Mesenteric fat pad (tissue), 1 donor: Measurements from ENCODE around the gene EIF3B. TPM values are rescaled to one million over a fixed set of nuclear protein-coding genes. Genes with fewer than 3 reads are reported as not detected.
"Not testable (repeated sequence)": the region's sequence is repeated elsewhere in the genome, so short reads cannot be mapped to it uniquely, and the experiment has no call there.

Experiments used
- DNase-seq: peaks from one replicate; pipeline ENCODE4 v3.0.0-alpha.2; 2020; ENCODE audit warnings: low spot score
- total RNA-seq: library from RNA; stranded (reverse); fragmentation: NEBNext Ultra II Directional; extraction: Animal tissue kit (Norgen Biotek cat#: 25700); gene quantifications from one replicate; pipeline ENCODE4 v1.2.1, GENCODE V29; 2021
- donor health status: DM: yes; HTN: yes; CAD: no.

Gene EIF3B
- total RNA-seq, 1 donor from 2014 or later: 150 TPM

DNA sequence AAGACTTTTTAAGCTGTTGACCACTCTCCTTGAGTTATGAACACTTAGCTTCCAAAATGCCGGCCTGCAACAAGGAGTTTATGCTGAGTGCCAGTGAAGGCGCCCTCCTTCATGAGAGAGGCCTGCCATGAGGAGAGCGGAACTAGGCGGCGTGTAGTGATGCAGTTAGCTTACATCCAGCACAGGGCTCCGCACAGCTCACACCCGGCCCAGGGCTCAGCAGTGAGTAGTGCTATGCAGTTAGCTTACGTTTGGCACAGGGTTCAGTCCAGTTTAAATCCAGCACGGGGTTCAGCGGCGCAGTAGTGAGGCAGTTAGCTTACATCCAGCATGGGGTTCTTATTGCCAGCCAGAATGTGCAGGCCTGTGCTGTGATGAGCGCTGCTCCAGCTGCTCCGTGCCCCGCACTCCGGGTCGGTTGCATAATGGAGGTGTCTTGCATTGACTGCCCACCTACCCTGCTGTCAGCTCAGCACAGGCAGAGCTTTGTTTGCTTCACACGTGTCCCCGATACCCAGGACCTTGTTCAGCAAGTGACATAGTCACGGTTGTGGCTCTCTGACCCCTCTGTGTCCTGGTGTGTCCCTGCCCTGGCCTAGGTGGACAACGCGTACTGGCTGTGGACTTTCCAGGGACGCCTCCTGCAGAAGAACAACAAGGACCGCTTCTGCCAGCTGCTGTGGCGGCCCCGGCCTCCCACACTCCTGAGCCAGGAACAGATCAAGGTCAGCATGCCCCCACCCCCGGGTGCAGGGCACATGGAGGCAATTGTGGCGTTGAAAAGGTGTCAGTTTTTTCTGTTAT is 21.9 kb downstream of the EIF3B start:
- DNase-seq: no peak

DNA sequence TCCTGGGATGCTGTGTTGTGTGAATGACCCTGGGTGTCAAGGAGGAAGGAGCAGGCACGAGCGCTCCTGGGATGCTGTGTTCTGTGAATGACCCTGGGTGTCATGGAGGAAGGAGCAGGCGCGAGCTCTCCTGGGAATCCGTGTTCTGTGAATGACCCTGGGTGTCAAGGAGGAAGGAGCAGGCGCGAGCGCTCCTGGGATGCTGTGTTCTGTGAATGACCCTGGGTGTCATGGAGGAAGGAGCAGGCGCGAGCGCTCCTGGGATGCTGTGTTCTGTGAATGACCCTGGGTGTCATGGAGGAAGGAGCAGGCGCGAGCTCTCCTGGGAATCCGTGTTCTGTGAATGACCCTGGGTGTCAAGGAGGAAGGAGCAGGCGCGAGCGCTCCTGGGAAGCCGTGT is 22.9 kb downstream of the EIF3B start:
- not testable (repeated sequence) for DNase-seq

DNA sequence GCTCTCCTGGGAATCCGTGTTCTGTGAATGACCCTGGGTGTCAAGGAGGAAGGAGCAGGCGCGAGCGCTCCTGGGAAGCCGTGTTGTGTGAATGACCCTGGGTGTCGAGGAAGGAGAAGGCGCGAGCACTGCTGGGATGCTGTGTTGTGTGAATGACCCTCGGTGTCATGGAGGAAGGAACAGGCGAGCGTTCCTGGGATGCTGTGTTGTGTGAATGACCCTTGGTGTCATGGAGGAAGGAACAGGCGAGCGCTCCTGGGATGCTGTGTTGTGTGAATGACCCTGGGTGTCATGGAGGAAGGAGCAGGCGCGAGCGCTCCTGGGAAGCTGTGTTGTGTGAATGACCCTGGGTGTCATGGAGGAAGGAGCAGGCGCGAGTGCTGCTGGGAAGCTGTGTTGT is 23.5 kb downstream of the EIF3B start:
- not testable (repeated sequence) for DNase-seq

DNA sequence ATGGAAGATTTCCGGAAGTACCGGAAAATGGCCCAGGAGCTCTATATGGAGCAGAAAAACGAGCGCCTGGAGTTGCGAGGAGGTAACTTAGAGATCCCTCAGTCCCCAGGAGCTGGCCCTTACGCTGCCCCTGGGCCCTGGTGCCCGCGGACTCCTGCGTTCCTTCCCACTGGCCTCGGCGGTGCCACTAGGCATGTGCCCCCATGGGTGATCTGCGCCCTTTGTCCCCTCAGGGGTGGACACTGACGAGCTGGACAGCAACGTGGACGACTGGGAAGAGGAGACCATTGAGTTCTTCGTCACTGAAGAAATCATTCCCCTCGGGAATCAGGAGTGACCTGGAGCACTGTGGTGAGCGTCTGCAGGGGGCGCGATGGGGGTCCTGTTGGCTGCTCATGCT is 24.5 kb downstream of the EIF3B start:
- no peak for DNase-seq

DNA sequence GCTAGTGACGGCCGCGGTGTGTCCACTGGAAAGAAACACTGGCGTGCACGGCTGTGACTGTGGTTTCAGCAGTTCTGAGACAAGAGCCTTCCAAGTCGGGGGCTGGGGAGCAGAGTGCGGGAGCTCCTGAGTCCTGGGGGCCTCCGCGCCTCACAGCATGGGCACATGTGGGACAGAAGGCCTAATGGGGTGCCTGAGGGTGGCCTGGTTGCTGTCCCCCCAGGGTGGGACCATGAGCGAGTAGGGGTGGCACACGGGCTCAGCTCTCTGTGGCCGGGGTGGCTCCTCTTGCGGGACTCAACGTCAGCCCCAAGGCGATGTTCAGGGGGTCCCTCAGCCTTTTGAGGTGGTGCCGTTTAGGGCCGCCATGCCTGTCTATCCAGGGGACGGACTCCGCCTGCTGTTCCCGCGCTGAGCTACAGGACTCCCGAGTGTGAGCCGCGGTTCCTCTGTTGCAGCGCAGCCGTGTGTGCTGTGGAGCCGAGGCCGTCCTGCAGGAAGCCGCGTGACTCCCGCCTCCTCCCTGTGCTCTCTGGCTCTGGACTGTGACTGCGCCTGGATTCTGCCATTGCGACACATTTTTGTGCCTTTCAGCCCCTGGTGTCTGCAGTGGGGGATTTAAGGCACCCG is 25.3 kb downstream of the EIF3B start:
- DNase-seq: no peak

DNA sequence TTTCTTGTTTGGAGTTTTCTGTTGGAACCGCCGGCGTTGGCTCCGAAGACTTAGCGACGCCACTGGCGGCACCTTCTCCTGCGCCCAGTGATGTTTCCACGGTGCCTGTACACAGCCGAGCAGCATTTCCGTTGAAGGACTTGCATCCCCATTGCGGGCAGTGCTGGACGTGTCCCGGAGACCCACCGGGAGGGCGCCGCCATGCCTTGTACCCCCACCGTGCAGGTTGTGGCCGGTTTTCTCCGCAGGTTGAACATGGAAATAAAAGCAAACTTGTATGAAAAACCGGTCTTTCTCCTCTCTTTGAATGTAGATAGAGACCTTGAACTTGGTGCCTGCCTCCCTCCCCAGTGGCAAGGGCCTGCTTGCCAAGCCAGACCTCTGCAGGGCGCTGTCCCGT is 25.8 kb downstream of the EIF3B start:
- DNase-seq: no peak

DNA sequence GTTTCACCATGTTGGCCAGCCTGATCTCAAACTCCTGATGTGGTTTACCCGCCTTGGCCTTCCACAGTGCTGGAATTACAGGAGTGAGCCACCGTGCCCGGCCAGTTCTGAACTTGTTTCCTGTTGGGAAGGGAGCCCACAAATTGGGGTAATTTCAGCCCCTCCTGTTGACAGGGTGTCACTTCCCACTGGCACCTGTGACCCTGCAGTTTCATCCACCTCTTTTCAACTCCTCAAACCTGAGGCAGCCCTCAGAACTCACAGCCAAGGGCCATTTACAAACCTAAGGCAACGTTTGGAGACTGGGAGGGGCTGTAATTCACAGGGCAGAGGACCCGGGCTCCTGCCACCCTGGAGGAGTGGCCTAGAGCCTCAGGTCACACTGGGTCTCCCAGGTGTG is 26.6 kb downstream of the EIF3B start:
- DNase-seq: no peak

DNA sequence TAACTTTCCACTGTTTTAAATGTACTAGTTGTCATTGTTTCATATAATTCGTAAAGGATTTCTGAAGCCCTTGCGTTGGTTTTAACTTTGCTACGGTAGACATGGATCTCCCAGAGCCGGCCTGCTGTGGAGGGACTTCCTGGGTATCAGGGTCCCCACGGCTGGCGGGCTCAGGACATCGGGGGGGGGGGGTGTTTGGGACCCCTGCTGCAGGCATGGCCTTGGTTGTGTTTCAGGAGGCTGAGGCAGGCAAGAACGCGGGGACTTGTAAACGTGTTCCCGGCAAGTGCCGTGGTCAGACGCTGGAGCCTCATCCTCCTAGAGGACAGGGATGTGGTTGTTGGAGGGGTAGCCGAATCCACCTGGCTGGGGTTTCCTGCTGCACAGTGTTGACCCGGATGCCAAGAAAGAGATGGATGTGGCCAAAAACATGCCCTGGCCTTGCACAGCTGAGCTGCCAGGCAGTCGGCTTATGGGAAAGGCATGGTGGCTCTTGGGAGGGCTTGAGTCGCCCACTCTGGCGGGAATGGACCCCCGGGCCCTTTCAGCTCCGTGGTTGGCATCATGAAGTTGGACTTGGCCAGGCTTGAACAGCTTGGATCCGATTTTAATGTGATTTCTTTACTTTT is 27.4 kb downstream of the EIF3B start:
- DNase-seq: no peak

DNA sequence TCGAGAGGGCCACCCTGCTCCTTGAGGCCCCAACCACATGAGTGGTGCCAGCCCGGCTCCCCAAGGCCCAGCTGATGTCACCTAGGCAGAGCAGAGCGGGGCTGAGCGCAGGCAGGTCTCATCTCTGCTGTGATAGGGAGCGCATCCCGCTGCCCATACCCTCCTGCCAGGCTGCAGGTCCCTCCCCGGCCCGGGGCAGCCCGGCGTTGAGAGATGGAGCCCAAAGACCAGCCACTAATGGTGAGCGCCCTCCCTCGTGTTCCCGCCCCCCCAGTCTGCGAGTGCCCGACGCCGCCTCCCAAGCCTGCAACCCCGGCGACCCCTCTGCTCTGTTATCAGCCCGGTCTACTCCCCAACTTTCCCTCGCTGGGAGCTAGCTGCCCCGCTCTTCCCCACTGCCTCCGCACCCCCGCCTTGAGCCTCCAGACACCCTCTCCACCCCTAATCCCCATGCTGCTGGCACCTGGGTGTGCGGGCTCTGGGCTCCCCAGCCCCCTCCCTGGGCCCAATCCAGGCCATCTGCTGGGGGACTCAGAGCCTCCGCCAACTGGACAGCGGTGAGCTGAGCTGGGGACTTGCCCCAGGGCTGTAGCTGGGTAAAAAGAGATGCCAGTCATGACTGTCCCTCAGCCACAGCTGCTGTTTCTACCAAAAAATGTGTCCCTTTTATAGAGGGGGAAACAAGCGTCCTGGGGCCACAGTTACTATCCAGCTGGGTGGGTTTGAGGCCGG is 29.1 kb downstream of the EIF3B start:
- no peak for DNase-seq

DNA sequence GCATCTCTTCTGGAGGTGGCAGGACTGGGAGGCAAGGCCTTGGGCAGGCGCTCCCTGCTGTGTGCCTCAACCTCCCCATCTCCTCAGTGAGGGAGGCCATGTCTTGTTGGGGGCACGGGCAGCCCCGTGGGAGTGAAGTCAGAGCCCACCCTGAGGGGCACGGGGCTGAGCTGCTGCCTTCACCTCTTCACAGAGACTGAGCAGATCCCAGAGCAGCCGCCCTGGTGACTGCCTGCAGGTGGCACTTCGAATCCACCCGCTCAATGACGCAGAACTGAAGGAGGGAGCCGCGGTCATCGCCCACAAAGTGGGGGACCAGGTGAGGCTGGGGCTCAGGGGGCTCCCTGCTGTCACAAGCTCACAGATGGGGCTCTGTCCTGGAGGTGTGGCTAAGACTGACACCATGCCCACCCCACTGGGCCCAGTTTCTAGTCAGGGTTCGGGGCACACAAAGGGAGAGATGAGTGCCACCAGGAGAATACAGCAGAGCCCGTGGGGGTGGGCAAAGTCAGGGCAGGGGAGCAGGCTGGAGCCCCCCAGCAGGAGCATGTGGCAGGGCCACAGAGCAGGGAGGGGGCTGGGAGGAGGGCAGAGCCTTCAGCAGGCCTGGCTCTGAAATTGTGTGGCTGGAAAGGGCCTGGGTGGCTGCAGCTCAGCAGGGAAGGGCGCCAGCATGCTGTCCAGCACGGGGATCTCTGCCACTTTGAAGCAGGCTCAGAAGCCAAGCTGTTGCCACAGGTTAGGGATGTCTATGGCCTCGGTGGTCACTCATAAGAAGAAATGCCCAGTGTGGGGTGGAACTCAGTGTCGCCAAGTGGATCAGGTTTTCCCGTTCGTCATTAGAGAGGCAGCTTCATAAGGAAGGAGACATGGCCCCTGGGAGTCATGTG is 30.0 kb downstream of the EIF3B start:
- DNase-seq: no peak

DNA sequence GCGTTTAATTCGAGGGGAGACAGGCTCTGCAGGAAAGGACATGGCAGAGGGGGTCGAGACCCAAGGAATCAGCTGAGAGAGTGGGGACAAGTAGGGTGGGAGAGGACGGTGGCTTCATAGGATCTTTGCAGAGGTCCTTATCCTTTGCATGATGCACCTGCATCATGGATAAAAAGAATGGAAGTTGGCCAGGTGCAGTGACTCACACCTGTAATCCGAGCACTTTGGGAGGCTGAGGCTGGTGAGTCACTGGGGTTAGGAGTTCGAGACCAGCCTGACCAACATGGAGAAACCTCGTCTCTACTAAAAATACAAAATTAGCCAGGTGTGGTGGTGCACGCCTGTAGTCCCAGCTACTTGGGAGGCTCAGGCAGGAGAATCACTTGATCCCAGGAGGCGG is 31.5 kb downstream of the EIF3B start:
- not testable (repeated sequence) for DNase-seq

DNA sequence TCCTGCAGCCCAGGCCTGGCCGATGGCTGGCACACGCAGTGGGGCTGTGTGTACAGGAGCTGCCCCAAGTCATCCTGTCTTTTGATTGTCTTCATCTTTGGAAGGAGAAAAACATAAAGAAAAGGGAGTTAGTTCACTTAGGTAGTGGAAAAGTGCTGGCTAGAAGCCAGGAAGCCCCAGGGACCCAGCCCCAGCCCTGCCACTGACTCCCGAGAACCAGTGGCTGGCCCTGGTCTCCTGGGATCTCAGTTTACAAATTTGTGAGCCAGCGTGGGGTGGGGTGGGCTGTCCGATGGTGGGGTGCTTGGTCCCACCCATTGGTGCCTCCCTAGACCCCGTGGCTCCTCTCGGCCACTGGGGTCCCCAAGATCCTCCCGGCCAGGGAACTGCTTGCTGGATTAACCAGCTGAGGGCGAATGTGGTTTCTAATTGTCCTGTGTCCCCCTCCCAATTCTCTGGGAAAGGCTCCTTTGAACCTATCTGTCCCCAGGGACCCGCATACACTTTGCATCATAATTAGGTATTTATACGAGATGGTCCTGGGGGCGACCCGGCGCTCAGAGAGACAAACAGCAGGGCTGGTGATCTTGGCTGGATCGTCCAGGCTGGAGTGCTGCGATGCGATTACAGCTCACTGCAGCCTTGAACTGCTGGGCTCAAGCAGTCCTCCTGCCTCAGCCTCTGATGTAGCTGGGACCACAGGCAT is 32.5 kb downstream of the EIF3B start:
- no peak for DNase-seq

DNA sequence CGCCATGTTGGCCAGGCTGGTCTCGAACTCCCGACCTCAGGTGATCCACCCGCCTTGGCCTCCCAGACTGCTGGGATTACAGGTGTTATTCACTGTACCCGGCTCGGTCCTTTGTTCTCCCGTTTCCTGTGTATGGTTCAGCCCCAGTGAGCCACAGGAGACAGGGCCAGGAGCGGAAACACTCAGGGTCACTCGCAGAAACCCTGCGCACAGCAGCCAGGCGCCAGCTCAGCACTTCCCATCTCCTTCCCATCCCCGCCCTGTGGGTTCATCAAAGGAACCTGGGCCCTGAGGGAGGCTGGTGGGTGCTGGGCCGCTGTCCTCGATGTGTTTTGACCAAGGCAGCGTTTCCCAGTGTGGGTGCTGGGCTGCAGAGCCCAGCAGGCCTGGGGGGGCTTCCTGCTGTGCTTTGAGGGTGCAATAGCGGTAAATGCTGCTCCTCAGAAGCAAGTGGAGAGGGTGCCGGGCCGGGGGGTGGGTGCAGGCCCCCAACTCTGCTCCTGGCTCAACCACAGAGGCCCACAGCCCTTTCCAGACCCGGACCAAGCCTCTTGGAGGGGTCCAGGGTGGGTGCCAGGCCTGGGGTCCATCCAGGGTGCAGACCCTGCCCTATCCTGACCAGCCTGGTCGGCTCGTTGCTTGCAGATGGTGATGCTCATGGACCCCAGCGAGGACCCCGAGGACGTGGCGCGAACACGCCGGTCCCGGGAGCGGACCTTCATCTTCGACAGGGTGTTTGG is 33.4 kb downstream of the EIF3B start:
- no peak for DNase-seq

DNA sequence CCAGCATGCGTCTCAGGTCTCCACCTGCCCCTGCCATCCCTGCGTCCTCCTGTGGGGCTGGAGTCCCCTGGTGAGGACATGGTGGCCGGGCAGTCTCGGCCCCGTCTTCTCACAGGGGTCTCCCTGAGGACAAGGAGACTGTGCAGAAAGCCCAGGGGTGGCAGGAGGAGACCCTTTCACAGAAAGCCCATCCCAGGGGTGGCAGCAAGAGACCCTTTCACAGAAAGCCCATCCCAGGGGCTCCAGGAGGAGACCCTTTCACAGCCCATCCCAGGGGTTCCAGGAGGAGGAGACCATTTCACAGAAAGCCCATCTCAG is 34.0 kb downstream of the EIF3B start:
- no peak for DNase-seq

DNA sequence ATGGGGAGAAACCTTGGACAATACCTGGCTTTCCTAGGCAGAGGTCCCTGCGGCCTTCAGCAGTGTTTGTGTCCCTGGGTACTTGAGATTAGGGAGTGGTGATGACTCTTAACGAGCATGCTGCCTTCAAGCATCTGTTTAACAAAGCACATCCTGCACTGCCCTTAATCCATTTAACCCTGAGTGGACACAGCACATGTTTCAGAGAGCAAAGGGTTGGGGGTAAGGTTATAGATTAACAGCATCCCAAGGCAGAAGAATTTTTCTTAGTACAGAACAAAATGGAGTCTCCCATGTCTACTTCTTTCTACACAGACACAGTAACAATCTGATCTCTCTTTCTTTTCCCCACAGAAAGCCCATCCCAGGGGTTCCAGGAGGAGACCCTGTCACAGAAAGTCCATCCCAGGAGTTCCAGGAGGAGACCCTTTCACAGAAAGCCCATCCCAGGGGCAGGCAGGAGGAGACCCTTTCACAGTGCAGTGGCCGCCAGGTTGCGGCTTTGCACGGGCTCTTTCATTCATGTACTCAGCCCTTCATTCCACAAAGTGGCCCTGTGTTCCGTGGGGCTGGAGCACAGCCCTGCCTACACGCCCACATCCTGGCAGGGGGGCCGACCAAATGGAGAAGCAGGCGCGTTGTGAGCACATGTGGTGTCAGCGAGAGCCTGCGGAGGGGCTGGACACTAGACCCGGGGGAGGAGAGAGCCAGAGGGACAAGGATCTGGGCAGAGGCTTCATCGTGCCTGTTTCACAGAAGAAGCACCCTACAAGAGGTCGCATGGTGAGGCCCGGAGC is 35.6 kb downstream of the EIF3B start:
- DNase-seq: not testable (repeated sequence)

DNA sequence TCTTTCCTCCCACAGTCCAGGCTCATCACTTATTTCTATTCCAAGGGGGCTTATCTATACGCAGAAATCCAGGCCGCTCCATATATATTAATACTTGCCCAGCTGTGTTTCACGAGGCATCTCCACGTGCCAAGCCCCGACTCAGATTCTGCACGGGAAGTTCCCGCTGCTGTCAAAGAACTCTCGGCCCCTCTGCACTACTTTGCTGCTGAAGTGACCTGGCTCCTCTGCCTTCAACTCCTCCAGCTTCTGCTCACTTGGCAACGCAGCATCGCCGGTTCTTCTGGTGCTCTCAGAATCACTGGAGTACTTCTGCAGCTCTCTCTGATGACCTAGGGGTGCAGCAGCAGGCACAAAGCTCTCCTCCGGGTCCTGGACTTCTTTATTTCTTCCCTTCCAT is 39.1 kb downstream of the EIF3B start:
- no peak for DNase-seq

DNA sequence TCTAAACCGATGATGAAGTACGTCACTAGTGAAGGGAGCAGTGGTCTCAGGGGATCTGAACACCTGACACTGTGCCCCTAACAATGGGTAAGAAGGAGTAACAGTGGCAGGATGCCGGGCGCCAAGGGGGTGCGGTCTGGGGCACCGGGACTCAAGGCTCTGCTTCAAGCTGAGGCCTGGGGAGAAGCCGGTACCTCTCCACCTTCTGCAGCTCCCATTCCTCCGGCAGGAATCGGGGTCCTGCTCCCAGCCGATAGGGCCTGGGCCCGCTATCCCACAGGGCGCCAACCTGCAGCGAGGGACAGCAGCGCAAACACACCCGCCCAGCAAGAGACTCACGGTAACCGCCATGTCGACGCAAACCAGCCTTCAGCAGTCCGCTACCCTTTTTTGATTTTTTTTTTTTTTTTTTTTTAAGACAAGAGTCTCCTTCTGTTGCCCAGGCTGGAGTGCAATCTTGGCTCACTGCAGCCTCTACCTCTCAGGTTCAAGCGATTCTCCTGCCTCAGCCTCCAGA is 40.0 kb downstream of the EIF3B start:
- DNase-seq: no peak

DNA sequence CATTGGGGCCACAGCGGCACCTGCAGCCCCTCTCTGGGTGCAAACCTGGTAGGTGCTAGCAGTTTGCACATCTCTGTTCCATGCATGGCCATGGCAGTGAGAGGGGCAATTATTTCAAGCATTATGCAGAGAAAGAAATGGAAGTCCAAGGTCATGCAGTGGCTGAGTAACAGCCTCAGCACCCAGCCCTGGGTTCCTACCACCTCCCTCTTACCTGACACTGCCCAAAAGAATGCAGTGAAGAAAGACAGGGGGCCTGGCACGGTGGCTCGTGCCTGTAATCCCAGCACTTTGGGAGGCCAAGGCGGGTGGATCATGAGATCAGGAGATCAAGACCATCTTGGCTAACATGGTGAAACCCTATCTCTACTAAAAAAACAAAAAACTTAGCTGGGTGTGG is 43.9 kb downstream of the EIF3B start:
- no peak for DNase-seq
